Ishikawa (cell line): ENCODE results near the gene TNFRSF1B.

Experiments used
- CEBPB ChIP-seq: IDR thresholded peaks from 2 replicates; pipeline ENCODE4 v1.6.1; 2012
- CREB1 ChIP-seq: IDR thresholded peaks from 2 replicates; pipeline ENCODE4 v1.6.1; 2012; ENCODE audit warnings: low read depth
- TAF1 ChIP-seq: IDR thresholded peaks from 2 replicates; pipeline ENCODE4 v1.6.1; 2012; ENCODE audit warnings: low read depth, mild to moderate bottlenecking
- YY1 ChIP-seq: IDR thresholded peaks from 2 replicates; pipeline ENCODE4 v1.6.1; 2012; ENCODE audit warnings: low read depth

DNA sequence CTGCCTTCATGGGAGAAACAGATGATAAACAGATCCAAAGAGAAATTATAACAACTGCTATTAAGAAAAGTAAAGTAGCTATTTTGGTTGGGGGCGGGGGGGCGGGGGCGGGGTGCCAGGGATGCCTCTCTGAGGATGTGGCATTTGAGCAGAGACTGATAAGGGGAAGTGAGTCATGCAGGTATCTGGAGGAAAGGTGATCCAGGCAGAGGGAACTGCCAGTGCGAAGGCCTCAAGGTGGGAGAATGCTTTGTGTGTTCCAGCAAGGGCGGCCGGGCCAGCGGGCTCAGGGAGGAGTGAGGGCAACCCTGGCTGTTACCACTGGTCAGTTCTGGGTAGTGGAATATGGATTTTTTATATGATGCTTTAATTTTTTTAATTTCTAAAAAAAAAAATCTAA is 7.0 kb upstream of the TNFRSF1B start:
- TF ChIP-seq YY1 = no peak
- no peak for TF ChIP-seq CEBPB
- TF ChIP-seq TAF1 = no peak
- no peak for TF ChIP-seq CREB1
